ENCODE measurements around the gene EPRS1.

Gene EPRS1

DNA sequence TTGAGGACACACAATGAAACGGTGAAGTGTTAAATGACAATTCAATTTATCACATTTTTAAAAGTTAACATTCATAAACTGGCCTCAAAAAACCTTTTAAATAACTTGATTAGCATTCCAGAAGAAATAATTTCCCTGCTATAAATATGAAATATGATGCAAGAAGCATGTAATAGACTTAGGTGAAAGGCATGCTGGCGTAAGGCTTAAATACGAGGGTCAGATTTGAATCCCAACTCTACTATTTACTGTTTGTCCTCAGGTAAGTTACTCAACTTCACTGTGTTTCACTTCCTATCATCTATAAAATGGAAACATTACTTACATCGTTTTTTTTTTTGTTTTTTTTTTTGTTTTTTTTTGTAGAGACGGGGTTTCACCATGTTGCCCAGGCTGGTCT is 40.8 kb downstream of the EPRS1 start:
- no peak overlapping the region for H3K4me3 Mint-ChIP-seq
- H3K4me1 Mint-ChIP-seq: peaks cover 2% of the 10 kb centered on the region
- no peaks in the 10 kb centered on the region for H3K9me3 Mint-ChIP-seq
- no peak overlapping the region for H3K27ac Mint-ChIP-seq
- no peak for DNase-seq
- no peak for ATAC-seq
- peaks cover 49% of the 10 kb centered on the region for H3K36me3 Mint-ChIP-seq (ENCODE audit: low read depth)
- H3K27me3 Mint-ChIP-seq: no peaks in the 10 kb centered on the region

DNA sequence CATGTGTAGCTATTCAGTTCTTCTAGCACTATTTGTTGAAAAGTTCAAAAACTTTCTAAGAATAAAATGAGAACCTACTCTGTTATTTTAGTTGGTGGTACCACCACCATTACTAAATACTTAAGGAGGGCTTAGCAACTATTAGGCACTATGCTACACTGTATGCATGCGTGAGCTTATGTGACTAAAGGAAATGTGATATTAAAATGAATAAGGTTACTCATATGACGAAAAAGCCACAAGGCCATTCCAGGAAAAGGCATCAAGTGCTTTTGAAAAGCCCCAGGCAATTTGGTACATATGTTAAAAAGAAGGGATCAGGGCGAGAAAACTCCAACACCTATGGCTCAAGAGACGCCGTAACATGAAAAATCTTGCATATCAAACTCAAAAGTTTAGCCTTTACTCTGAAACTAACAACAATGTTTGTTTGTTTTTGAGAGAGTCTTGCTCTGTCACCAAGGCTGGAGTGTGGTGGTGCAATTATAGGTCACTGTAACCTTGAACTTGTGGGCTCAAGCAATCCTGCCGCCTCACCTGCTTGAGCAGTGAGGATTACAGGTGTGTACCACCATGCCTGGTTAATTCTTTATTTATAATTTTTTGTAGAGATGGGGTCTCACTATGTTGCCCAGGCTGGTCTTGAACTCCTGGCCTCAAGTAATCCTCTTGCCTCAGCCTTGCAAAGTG is 42.5 kb downstream of the EPRS1 start:
- no peak overlapping the region for H3K4me3 Mint-ChIP-seq

DNA sequence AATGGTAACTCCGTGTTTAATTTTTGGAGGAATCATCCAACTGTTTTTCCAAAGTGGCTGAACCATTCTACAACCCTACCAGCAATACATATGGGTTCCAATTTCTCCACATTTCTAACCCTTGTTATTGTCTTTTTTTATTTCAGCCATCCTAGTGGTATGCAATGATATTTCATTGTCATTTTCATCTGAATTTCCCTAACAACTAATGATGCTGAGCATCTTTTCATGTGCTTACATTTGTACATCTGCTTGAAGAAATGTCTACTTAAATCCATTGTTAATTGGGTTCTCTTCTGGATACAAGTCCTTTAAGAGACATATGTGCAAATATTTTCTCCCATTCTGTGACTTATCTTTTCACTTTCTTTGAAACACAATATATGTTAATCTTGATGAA is 43.3 kb downstream of the EPRS1 start:
- H3K4me1 Mint-ChIP-seq: peaks cover 2% of the 10 kb centered on the region
- no peak for ATAC-seq
- DNase-seq: no peak
- H3K36me3 Mint-ChIP-seq (ENCODE audit: low read depth): peaks cover 45% of the 10 kb centered on the region
- H3K4me3 Mint-ChIP-seq: no peak overlapping the region
- H3K27ac Mint-ChIP-seq: no peak overlapping the region
- no peaks in the 10 kb centered on the region for H3K9me3 Mint-ChIP-seq
- no peaks in the 10 kb centered on the region for H3K27me3 Mint-ChIP-seq

More for the DNA sequence above, 42.5 kb downstream of the EPRS1 start:
- H3K27me3 Mint-ChIP-seq: no peaks in the 10 kb centered on the region
- no peak overlapping the region for H3K27ac Mint-ChIP-seq
- DNase-seq (no peak), ATAC-seq (no peak)
- H3K9me3 Mint-ChIP-seq: no peaks in the 10 kb centered on the region
- peaks cover 47% of the 10 kb centered on the region for H3K36me3 Mint-ChIP-seq (ENCODE audit: low read depth)
- H3K4me1 Mint-ChIP-seq: peaks cover 2% of the 10 kb centered on the region

DNA sequence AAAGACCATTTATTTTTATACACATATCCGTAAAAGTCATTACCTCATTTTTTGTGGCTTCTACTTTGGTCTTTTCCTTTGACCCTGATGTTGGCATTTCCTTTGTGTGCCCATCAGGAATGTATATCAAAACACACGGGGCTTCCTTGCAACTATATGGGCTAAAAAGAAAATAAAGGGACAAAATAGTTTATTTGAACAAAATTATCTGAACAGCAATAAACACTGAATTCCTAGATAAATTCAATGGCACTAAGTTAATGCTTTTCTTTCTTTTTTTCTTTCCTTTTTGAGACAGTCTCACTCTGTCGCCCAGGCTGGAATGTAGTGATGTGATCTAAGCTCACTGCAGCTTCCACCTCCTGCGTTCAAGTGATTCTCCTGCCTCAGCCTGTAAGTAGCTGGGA is 45.2 kb downstream of the EPRS1 start:
- peaks cover 2% of the 10 kb centered on the region for H3K4me1 Mint-ChIP-seq
- DNase-seq (no peak), ATAC-seq (no peak)
- H3K27me3 Mint-ChIP-seq: no peaks in the 10 kb centered on the region
- H3K36me3 Mint-ChIP-seq (ENCODE audit: low read depth): peaks cover 51% of the 10 kb centered on the region
- no peaks in the 10 kb centered on the region for H3K9me3 Mint-ChIP-seq
- no peak overlapping the region for H3K4me3 Mint-ChIP-seq
- no peak overlapping the region for H3K27ac Mint-ChIP-seq

DNA sequence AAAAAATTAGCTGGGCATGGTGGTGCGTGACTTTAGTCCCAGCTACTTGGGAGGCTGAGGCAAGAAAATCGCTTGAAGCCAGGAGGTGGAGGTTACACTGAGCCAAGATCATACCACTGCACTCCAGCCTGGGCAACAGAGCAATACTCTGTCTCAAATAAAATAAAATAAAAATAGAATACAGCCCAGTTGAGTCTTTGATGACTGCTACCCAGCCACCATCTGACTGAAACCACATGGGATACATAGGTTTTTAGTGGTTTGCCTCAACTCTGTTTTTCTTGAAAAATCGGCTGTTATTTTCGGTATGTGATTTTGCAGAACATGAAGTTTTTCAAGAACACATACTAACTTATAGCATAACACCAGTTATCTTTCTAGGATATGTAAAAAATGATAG is 46.5 kb downstream of the EPRS1 start:
- ATAC-seq: no peak
- Mint-ChIP-seq H3K27me3 (no peaks in the 10 kb centered on the region), H3K27ac (no peak overlapping the region), H3K4me1 (peaks cover 2% of the 10 kb centered on the region), H3K9me3 (no peaks in the 10 kb centered on the region), H3K36me3 (ENCODE audit: low read depth) (peaks cover 56% of the 10 kb centered on the region), H3K4me3 (no peak overlapping the region)
- DNase-seq: no peak
